Osteoblast (primary cell): ENCODE measurements around the gene TMEM259. TPM values are rescaled to one million over a fixed set of nuclear protein-coding genes. Genes with fewer than 3 reads are reported as not detected.
A peak's percentile ranks its signal among the peaks of the same experiment; 100 is the strongest.

Experiments
- DNase-seq: peaks from one replicate; pipeline ENCODE4 v3.0.0; 2011; ENCODE audit warnings: low spot score, mixed read lengths; ENCODE audit not compliant: insufficient read length; ENCODE audit errors: missing footprints
- H2AFZ ChIP-seq: 2 replicates; pipeline ENCODE4 v1.6.0; 2011; ENCODE audit warnings: mild to moderate bottlenecking, low read length
- H3K27ac ChIP-seq: 2 replicates; pipeline ENCODE4 v1.5.1; 2011; ENCODE audit warnings: mild to moderate bottlenecking, low read depth, low read length, moderate library complexity
- H3K27me3 ChIP-seq: 2 replicates; pipeline ENCODE4 v1.6.0; 2012; ENCODE audit warnings: mild to moderate bottlenecking, control low read depth, inconsistent platforms, low read length, moderate library complexity; ENCODE audit not compliant: insufficient read depth
- H3K36me3 ChIP-seq: 2 replicates; pipeline ENCODE4 v1.5.1; 2011; ENCODE audit warnings: mild to moderate bottlenecking, low read length, control low read depth, moderate library complexity; ENCODE audit not compliant: insufficient read depth
- H3K4me1 ChIP-seq: 2 replicates; pipeline ENCODE4 v1.5.1; 2011; ENCODE audit warnings: mild to moderate bottlenecking, low read length, control low read depth, moderate library complexity; ENCODE audit not compliant: insufficient read depth
- H3K4me2 ChIP-seq: 2 replicates; pipeline ENCODE4 v1.6.0; 2011; ENCODE audit warnings: mild to moderate bottlenecking, low read length; ENCODE audit not compliant: insufficient read depth
- H3K4me3 ChIP-seq: fragments of 200-600 bp; sonication (generic); 3 replicates; pipeline ENCODE4 v1.5.1; 2012; ENCODE audit warnings: mild to moderate bottlenecking, low read length, inconsistent platforms; ENCODE audit not compliant: insufficient read depth
- H3K79me2 ChIP-seq: 2 replicates; pipeline ENCODE4 v1.6.0; 2012; ENCODE audit warnings: mild to moderate bottlenecking, low read length, control low read depth, inconsistent platforms; ENCODE audit not compliant: insufficient read depth
- H3K9me3 ChIP-seq: 2 replicates; pipeline ENCODE4 v1.5.1; 2011; ENCODE audit warnings: low read depth, low read length, control low read depth
- H4K20me1 ChIP-seq: 2 replicates; pipeline ENCODE4 v1.6.0; 2012; ENCODE audit warnings: mild to moderate bottlenecking, low read length, control low read depth; ENCODE audit not compliant: insufficient read depth
- CTCF ChIP-seq: IDR thresholded peaks from 2 replicates; pipeline ENCODE4 v1.5.1; 2011; ENCODE audit warnings: mild to moderate bottlenecking, low read depth, low read length, moderate library complexity; ENCODE audit errors: extremely low read depth
- total RNA-seq: library from RNA; depleted of rRNA; stranded (reverse); fragments of >200 nt; gene quantifications from 2 replicates; pipeline ENCODE4 v1.2.3, GENCODE V29; 2012

TMEM259 gene
- total RNA-seq, 1 donor: 84.0 TPM

GRCh38 chr19:991932-992669, 28.8 kb downstream of the TMEM259 start:
- H3K27me3 ChIP-seq: peaks cover 18% of the 10 kb centered on the region
- peaks cover 12% of the 10 kb centered on the region for H3K36me3 ChIP-seq
- no peak overlapping the region for H3K27ac ChIP-seq
- no peaks in the 10 kb centered on the region for H3K79me2 ChIP-seq
- H3K4me2 ChIP-seq: no peak overlapping the region
- no peak overlapping the region for H3K4me3 ChIP-seq
- H4K20me1 ChIP-seq: peaks cover 6% of the 10 kb centered on the region
- H2AFZ ChIP-seq: no peak overlapping the region
- no peaks in the 10 kb centered on the region for H3K9me3 ChIP-seq
- no peak for DNase-seq
- TF ChIP-seq CTCF: no peak
- H3K4me1 ChIP-seq: peaks cover 5% of the 10 kb centered on the region

- peaks cover 19% of the 10 kb centered on the region for H3K36me3 ChIP-seq
- H3K4me2 ChIP-seq: no peak overlapping the region
- no peaks in the 10 kb centered on the region for H3K79me2 ChIP-seq
- H2AFZ ChIP-seq: no peak overlapping the region
- peaks cover 4% of the 10 kb centered on the region for H3K4me1 ChIP-seq
- TF ChIP-seq CTCF: no peak
- peaks cover 12% of the 10 kb centered on the region for H3K27me3 ChIP-seq
- no peak overlapping the region for H3K27ac ChIP-seq
- DNase-seq: peak; percentile 93
- no peak overlapping the region for H3K4me3 ChIP-seq
- H4K20me1 ChIP-seq: peaks cover 6% of the 10 kb centered on the region
- H3K9me3 ChIP-seq: no peaks in the 10 kb centered on the region
Observed at GRCh38 chr19:991174-991931, 29.6 kb downstream of the TMEM259 start.

- Histone ChIP-seq H3K9me3 (no peaks in the 10 kb centered on the region), H3K79me2 (peaks cover 2% of the 10 kb centered on the region), H3K36me3 (peaks cover 23% of the 10 kb centered on the region), H3K4me1 (no peaks in the 10 kb centered on the region), H4K20me1 (peaks cover 9% of the 10 kb centered on the region), H3K27me3 (peaks cover 6% of the 10 kb centered on the region), H3K4me3 (no peak overlapping the region), H3K4me2 (no peak overlapping the region), H2AFZ (no peak overlapping the region), H3K27ac (no peak overlapping the region)
- no peak for TF ChIP-seq CTCF
- no peak for DNase-seq
Observed at GRCh38 chr19:990746-991145, 30.2 kb downstream of the TMEM259 start.

GRCh38 chr19:990119-990571, 30.8 kb downstream of the TMEM259 start:
- DNase-seq: no peak
- H3K4me1 ChIP-seq: no peaks in the 10 kb centered on the region
- peaks cover 8% of the 10 kb centered on the region for H3K79me2 ChIP-seq
- H3K4me2 ChIP-seq: no peak overlapping the region
- no peaks in the 10 kb centered on the region for H3K27me3 ChIP-seq
- no peak overlapping the region for H2AFZ ChIP-seq
- H3K27ac ChIP-seq: no peak overlapping the region
- H3K9me3 ChIP-seq: no peaks in the 10 kb centered on the region
- peaks cover 23% of the 10 kb centered on the region for H3K36me3 ChIP-seq
- no peak overlapping the region for H3K4me3 ChIP-seq
- H4K20me1 ChIP-seq: peaks cover 6% of the 10 kb centered on the region
- TF ChIP-seq CTCF: no peak
